Right lobe of liver (tissue), 6 donors: ENCODE data around the gene MSTO1. TPM values are rescaled to one million over a fixed set of nuclear protein-coding genes. Genes with fewer than 3 reads are reported as not detected.
A peak's percentile ranks its signal among the peaks of the same experiment; 100 is the strongest.
"Not testable (repeated sequence)": the region's sequence is repeated elsewhere in the genome, so short reads cannot be mapped to it uniquely, and the experiment has no call there.

Experiments used
- ATAC-seq, 4 donors: fragments of 200-7000 bp; cut with Tn5 transposase; one replicate each; pipeline ENCODE4 v1.9.1; 2020; ENCODE audit warnings: mild to moderate bottlenecking in 4 of 4, moderate library complexity in 4 of 4
- DNase-seq, 3 donors: peaks; one replicate each; pipeline ENCODE4 v3.0.0-alpha.2; 2020
- H3K27ac ChIP-seq, 3 donors: fragments of 200-600 bp; one replicate each; pipeline ENCODE4 v1.8.0; 2022
- H3K27me3 ChIP-seq, 2 donors: fragments of 200-600 bp; one replicate each; pipeline ENCODE4 v1.8.0; 2022
- H3K36me3 ChIP-seq, 4 donors: fragments of 200-600 bp; sonication (generic) in 1 of 4; one replicate each; pipeline versions ENCODE4 v1.5.1 to v1.8.0; 2017 to 2022; ENCODE audit warnings: control low read depth in 1 of 4
- H3K4me1 ChIP-seq, 4 donors: fragments of 200-600 bp; sonication (generic) in 1 of 4; one replicate each; pipeline versions ENCODE4 v1.5.1 to v1.8.0; 2017 to 2022; ENCODE audit warnings: control low read depth in 1 of 4
- H3K4me3 ChIP-seq, 3 donors: fragments of 200-600 bp; one replicate each; pipeline ENCODE4 v1.8.0; 2022
- H3K9me3 ChIP-seq, 4 donors: fragments of 200-600 bp; sonication (generic) in 1 of 4; one replicate each; pipeline versions ENCODE4 v1.5.1 to v1.8.0; 2017 to 2022; ENCODE audit warnings: control low read depth in 1 of 4
- POLR2A ChIP-seq: fragments of 450-650 bp; IDR thresholded peaks from one replicate; pipeline ENCODE4 v1.6.1; 2017; ENCODE audit warnings: antibody characterized with exemption, mild to moderate bottlenecking
- WGBS: methylation state at CpG from one replicate; pipeline ENCODE4 v1.1.6; 2018; ENCODE audit warnings: low coverage, low lambda C conversion rate; ENCODE audit not compliant: insufficient coverage; ENCODE audit errors: missing lambda C conversion rate; 5-methylcytosine and 5-hydroxymethylcytosine counted together
- intact Hi-C, 2 donors: fragments of 100-400 bp; cut with DNase I; formaldehyde crosslinking; loops; one replicate each; pipeline versions ENCODE4 v1.11.2 to v1.14.1; 2022
- total RNA-seq, 6 experiments: library from RNA; depleted of rRNA in 2 of 6; stranded (reverse); fragments of >200 nt in 2 of 6; fragmentation: NEBNext Ultra II Directional in 3 of 6; extraction: Animal tissue kit (Norgen Biotek cat#: 25700) in 3 of 6; gene quantifications; one replicate each; pipeline versions ENCODE4 v1.1.0 to v1.2.4, GENCODE V29; 2016 to 2023
- TF ChIP-seq, protein P1 (sequence below), 4 donors: fragments of 200-600 bp in 3 of 4; fragments of 450-650 bp in 1 of 4; IDR thresholded peaks; one replicate each; pipeline versions ENCODE4 v1.5.1 to v1.8.0; 2016 to 2022; ENCODE audit warnings: antibody characterized with exemption in 4 of 4, mild to moderate bottlenecking in 2 of 4
- donor health status: DM: no; HTN: yes; CAD: no.
- donor health status: DM: no; HTN: no; CAD: no.
- donor health status: DM: no; HTN: no; CAD: no.
- donor health status: DM: no; HTN: yes; CAD: no.
- donor health status: DM: no; HTN: yes; CAD: no.

MSTO1 gene
- total RNA-seq, 6 experiments from 2014 or later, result 9.5 to 22.0 (median 16.7) TPM

DNA sequence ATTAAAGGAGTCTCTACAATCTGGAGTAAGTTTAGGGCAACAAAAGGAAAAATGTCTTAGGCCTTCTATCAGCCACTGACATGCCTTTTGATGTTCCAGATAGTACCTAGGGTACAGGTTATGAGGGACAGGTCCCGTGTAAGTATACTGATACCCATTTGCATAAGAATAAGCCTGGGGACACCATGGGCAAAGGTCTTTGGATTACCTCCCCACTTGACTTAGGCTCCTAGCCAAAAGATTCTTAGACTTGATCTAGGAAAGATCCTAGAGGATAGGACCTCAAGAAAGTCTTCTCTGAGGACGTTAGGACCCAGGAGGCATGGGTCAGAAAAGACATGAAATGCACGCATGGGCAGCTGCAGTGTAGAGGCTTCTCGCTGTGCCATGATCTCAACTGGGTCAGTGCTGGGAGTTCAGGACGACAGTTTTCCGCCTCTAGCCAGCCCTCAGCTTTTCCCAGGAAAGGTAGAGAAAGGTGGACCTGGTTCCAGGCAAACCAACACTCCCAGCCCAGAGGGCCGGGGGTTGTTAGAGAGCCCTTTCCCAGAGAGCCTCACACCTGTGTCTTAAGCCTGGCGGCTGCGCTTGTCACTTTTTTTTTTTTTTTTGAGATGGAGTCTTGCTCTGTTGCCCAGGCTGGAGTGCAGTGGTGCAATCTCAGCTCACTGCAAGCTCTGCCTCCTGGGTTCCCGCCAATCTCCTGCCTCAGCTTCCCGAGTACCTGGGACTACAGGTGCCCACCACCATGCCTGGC is 26.6 kb downstream of the MSTO1 start:
- H3K4me1 ChIP-seq, result peaks cover 0 to 8% (median 0%) of the 10 kb centered on the region in 4 donors
- 59% methylated on average over 11 of the region's 11 CpGs for WGBS
- H3K27ac ChIP-seq, result peak overlapping the region in 1 of 3 donors; percentile 58
- intact Hi-C loops, result no loop called here
- H3K9me3 ChIP-seq, result no peaks in the 10 kb centered on the region
- TF ChIP-seq, protein P1, sequence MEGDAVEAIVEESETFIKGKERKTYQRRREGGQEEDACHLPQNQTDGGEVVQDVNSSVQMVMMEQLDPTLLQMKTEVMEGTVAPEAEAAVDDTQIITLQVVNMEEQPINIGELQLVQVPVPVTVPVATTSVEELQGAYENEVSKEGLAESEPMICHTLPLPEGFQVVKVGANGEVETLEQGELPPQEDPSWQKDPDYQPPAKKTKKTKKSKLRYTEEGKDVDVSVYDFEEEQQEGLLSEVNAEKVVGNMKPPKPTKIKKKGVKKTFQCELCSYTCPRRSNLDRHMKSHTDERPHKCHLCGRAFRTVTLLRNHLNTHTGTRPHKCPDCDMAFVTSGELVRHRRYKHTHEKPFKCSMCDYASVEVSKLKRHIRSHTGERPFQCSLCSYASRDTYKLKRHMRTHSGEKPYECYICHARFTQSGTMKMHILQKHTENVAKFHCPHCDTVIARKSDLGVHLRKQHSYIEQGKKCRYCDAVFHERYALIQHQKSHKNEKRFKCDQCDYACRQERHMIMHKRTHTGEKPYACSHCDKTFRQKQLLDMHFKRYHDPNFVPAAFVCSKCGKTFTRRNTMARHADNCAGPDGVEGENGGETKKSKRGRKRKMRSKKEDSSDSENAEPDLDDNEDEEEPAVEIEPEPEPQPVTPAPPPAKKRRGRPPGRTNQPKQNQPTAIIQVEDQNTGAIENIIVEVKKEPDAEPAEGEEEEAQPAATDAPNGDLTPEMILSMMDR (IDR thresholded peaks at IDR 0.05), result no peak
- TF ChIP-seq POLR2A, result no peak
- H3K27me3 ChIP-seq, result no peaks in the 10 kb centered on the region
- no peaks in the 10 kb centered on the region for H3K36me3 ChIP-seq
- DNase-seq (no peak), ATAC-seq (peak; percentile 35 to 61 (median 59))
- H3K4me3 ChIP-seq, result peak overlapping the region; percentile 30 to 59 (median 50)

GRCh38 chr1:155640367-155640766 is 30.3 kb downstream of the MSTO1 start:
- intact Hi-C loops, result no loop called here
- ATAC-seq (no peak), DNase-seq (no peak)
- Histone ChIP-seq H3K27me3 (no peaks in the 10 kb centered on the region), H3K27ac (no peak overlapping the region), H3K9me3 (peaks cover 0 to 6% (median 0%) of the 10 kb centered on the region in 4 donors), H3K4me3 (no peak overlapping the region), H3K4me1 (peaks cover 0 to 8% (median 0%) of the 10 kb centered on the region in 4 donors), H3K36me3 (no peaks in the 10 kb centered on the region)
- TF ChIP-seq, protein P1 (IDR thresholded peaks at IDR 0.05), result no peak
- no peak for TF ChIP-seq POLR2A

- H3K9me3 ChIP-seq, ATAC-seq, H3K27ac ChIP-seq, H3K27me3 ChIP-seq, H3K36me3 ChIP-seq, H3K4me3 ChIP-seq, DNase-seq, H3K4me1 ChIP-seq, intact Hi-C loops: not testable (repeated sequence)
- 66% methylated on average over 10 of the region's 11 CpGs for WGBS
These were observed 32.7 kb downstream of the MSTO1 start for GRCh38 chr1:155642559-155643180.

GRCh38 chr1:155643230-155643629 is 33.2 kb downstream of the MSTO1 start:
- intact Hi-C loops, result no loop called here
- Histone ChIP-seq H3K27ac (no peak overlapping the region), H3K9me3 (peaks cover 0 to 6% (median 0%) of the 10 kb centered on the region in 4 donors), H3K36me3 (no peaks in the 10 kb centered on the region), H3K27me3 (no peaks in the 10 kb centered on the region), H3K4me1 (no peaks in the 10 kb centered on the region), H3K4me3 (no peak overlapping the region)
- WGBS, result 80% methylated on average over 3 of the region's 3 CpGs
- ATAC-seq (no peak), DNase-seq (no peak)
- TF ChIP-seq, protein P1 (IDR thresholded peaks at IDR 0.05), result no peak
- no peak for TF ChIP-seq POLR2A

DNA sequence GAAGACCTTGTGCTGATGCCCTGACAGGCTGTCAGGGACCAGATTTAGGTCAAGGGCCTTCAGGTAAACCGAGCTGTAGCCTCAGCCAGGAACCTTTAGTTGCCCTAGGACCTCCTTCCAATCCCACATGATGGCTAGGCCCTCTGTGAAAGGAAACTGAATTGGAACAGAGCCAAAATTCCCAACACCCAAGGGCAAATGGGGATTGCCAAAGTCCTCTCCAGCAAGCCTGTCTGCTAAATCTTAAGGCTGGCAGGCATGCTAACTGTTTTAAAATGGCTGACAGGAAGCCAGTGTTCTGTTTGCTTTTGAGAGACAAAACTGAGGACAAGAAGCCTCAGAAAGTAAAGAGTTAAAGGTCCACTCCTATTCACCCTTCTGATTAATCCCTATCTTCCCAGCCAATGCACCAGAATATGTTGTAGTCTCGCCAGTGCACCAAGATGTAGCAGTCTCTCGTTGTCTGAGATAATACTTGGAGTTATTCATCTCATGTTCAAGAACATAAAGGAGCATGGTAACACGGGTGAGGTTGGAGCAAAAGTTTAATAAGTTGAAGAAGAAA is 35.1 kb downstream of the MSTO1 start:
- Histone ChIP-seq H3K4me1 (no peaks in the 10 kb centered on the region), H3K9me3 (peaks cover 0 to 6% (median 0%) of the 10 kb centered on the region in 4 donors), H3K27ac (no peak overlapping the region), H3K27me3 (no peaks in the 10 kb centered on the region), H3K36me3 (no peaks in the 10 kb centered on the region), H3K4me3 (no peak overlapping the region)
- WGBS, result 75% methylated on average over 4 of the region's 4 CpGs
- DNase-seq (no peak), ATAC-seq (no peak)
- no peak for TF ChIP-seq POLR2A
- TF ChIP-seq, protein P1 (IDR thresholded peaks at IDR 0.05), result no peak
- intact Hi-C loops, result no loop called here
